GM23248 (cell line): ENCODE measurements around the gene HSP90AB1.

Experiments used
- EZH2 ChIP-seq: fragments of 200-600 bp; sonication (generic); IDR thresholded peaks from 2 replicates; pipeline ENCODE4 v1.6.1; 2018; ENCODE audit warnings: antibody characterized with exemption, mild to moderate bottlenecking; ENCODE audit not compliant: insufficient read depth, poor library complexity, severe bottlenecking
- EZH2phosphoT487 ChIP-seq: fragments of 200-600 bp; sonication (generic); IDR thresholded peaks from 2 replicates; pipeline ENCODE4 v1.6.1; 2018; ENCODE audit warnings: antibody characterized with exemption, moderate library complexity, mild to moderate bottlenecking, low read depth; ENCODE audit not compliant: insufficient read depth

GRCh38 chr6:44270526-44271405 lies 23.9 kb downstream of the HSP90AB1 start:
- no peak for TF ChIP-seq EZH2
- TF ChIP-seq EZH2phosphoT487, result no peak
